HG03045 (cell line): Measurements from ENCODE around the gene CNPY1.

Source experiments
- ATAC-seq: cut with Tn5 transposase; IDR thresholded peaks from one replicate; pipeline ENCODE4 v1.9.1; 2021; ENCODE audit warnings: mild to moderate bottlenecking, moderate library complexity; ENCODE audit not compliant: unreplicated experiment

CNPY1 gene

GRCh38 chr7:155457544-155458110, 88.7 kb downstream of the CNPY1 start:
- ATAC-seq: no peak

GRCh38 chr7:155456738-155457543, 89.4 kb downstream of the CNPY1 start:
- no peak for ATAC-seq

- ATAC-seq: no peak
These were observed 90.3 kb downstream of the CNPY1 start for GRCh38 chr7:155455776-155456737.

- no peak for ATAC-seq
These were observed 91.1 kb downstream of the CNPY1 start for GRCh38 chr7:155455132-155455693.

- ATAC-seq: no peak
These were observed 91.9 kb downstream of the CNPY1 start for GRCh38 chr7:155454183-155455112.

GRCh38 chr7:155453296-155454182, 92.8 kb downstream of the CNPY1 start:
- no peak for ATAC-seq

GRCh38 chr7:155452505-155453295, 93.7 kb downstream of the CNPY1 start:
- no peak for ATAC-seq

- ATAC-seq: no peak
These were observed 94.5 kb downstream of the CNPY1 start for GRCh38 chr7:155451840-155452239.
